HG03378 (cell line): ENCODE measurements around the gene PLXNA4.
"Not testable (repeated sequence)": the region's sequence is repeated elsewhere in the genome, so short reads cannot be mapped to it uniquely, and the experiment has no call there.

Experiments
- ATAC-seq: cut with Tn5 transposase; IDR thresholded peaks from one replicate; pipeline ENCODE4 v1.9.1; 2021; ENCODE audit warnings: mild to moderate bottlenecking, moderate library complexity; ENCODE audit not compliant: unreplicated experiment

The PLXNA4 gene

GRCh38 chr7:132575982-132576720 lies at the start of gene PLXNA4:
PLXNA4 (minus strand) TSS chr7:132576470; CDS start chr7:132508693, 67,777 bp downstream.
- ATAC-seq: no peak

GRCh38 chr7:132625651-132626050 lies 49.4 kb upstream of the PLXNA4 start:
- ATAC-seq: no peak

- ATAC-seq: no peak
These were observed 45.8 kb upstream of the PLXNA4 start for GRCh38 chr7:132622081-132622480.

- ATAC-seq: no peak
These were observed 43.7 kb upstream of the PLXNA4 start for GRCh38 chr7:132619967-132620366.

- no peak for ATAC-seq
These were observed 42.7 kb upstream of the PLXNA4 start for GRCh38 chr7:132618956-132619305.

GRCh38 chr7:132618271-132618955 lies 42.1 kb upstream of the PLXNA4 start:
- no peak for ATAC-seq

- ATAC-seq: no peak
These were observed 38.4 kb upstream of the PLXNA4 start for GRCh38 chr7:132614428-132615318.

- no peak for ATAC-seq
These were observed 37.5 kb upstream of the PLXNA4 start for GRCh38 chr7:132613737-132614136.

GRCh38 chr7:132610995-132611394 lies 34.7 kb upstream of the PLXNA4 start:
- ATAC-seq: no peak

GRCh38 chr7:132609906-132610520 lies 33.7 kb upstream of the PLXNA4 start:
- no peak for ATAC-seq

- no peak for ATAC-seq
These were observed 33.0 kb upstream of the PLXNA4 start for GRCh38 chr7:132609222-132609621.

GRCh38 chr7:132608523-132608922 lies 32.3 kb upstream of the PLXNA4 start:
- ATAC-seq: no peak

- ATAC-seq: no peak
These were observed 31.4 kb upstream of the PLXNA4 start for GRCh38 chr7:132607656-132608055.

GRCh38 chr7:132604121-132604520 lies 27.9 kb upstream of the PLXNA4 start:
- no peak for ATAC-seq

- ATAC-seq: no peak
These were observed 27.1 kb upstream of the PLXNA4 start for GRCh38 chr7:132603220-132603833.

- ATAC-seq: no peak
These were observed 25.5 kb upstream of the PLXNA4 start for GRCh38 chr7:132601783-132602182.

GRCh38 chr7:132596588-132596987 lies 20.3 kb upstream of the PLXNA4 start:
- no peak for ATAC-seq

GRCh38 chr7:132594741-132595140 lies 18.5 kb upstream of the PLXNA4 start:
- ATAC-seq: not testable (repeated sequence)

GRCh38 chr7:132592936-132593335 lies 16.7 kb upstream of the PLXNA4 start:
- no peak for ATAC-seq

- no peak for ATAC-seq
These were observed 16.1 kb upstream of the PLXNA4 start for GRCh38 chr7:132592231-132592920.
